Measurements from ENCODE around the gene SELPLG.

The SELPLG gene

DNA sequence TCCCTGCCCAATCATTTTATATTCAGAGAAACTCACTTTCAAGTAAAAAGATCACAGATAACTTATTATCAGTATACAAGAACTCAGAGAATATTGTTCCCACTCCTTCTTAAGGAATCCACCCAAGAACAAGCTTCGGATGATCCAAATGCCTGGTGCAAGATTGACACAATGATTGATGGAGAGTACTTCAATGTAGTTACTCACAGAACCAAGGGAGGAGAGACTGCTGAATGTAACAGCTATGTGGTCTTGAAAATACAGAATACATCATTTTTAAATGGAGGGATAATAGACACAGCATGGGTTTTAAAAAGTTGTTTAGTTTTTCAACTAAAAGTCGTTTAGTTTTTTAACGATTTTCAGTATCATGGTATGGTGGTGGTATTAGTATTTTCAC is 38.4 kb upstream of the SELPLG start:
- TF ChIP-seq, protein P1, sequence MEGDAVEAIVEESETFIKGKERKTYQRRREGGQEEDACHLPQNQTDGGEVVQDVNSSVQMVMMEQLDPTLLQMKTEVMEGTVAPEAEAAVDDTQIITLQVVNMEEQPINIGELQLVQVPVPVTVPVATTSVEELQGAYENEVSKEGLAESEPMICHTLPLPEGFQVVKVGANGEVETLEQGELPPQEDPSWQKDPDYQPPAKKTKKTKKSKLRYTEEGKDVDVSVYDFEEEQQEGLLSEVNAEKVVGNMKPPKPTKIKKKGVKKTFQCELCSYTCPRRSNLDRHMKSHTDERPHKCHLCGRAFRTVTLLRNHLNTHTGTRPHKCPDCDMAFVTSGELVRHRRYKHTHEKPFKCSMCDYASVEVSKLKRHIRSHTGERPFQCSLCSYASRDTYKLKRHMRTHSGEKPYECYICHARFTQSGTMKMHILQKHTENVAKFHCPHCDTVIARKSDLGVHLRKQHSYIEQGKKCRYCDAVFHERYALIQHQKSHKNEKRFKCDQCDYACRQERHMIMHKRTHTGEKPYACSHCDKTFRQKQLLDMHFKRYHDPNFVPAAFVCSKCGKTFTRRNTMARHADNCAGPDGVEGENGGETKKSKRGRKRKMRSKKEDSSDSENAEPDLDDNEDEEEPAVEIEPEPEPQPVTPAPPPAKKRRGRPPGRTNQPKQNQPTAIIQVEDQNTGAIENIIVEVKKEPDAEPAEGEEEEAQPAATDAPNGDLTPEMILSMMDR (IDR thresholded peaks at IDR 0.05) = no peak

DNA sequence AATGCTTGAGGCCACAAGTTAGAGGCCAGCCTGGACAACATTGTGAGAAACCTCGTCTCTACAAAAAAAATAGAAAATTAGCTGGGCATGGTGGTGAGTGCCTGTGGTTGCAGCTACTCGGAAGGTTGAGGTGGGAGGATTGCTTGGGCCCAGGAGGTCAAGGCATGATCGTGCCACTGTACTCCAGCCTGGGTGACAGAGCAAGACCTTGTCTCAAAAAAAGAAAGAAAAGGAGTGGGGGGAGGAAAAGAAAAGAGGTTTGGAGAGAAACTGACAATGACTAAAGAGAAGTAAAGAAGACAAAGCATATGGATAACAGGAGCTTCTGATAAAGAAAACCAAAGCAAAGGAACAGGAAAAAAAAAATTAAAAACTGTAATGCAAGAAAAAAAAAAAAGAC is 37.4 kb upstream of the SELPLG start:
- TF ChIP-seq, protein P1 (IDR thresholded peaks at IDR 0.05) = no peak

DNA sequence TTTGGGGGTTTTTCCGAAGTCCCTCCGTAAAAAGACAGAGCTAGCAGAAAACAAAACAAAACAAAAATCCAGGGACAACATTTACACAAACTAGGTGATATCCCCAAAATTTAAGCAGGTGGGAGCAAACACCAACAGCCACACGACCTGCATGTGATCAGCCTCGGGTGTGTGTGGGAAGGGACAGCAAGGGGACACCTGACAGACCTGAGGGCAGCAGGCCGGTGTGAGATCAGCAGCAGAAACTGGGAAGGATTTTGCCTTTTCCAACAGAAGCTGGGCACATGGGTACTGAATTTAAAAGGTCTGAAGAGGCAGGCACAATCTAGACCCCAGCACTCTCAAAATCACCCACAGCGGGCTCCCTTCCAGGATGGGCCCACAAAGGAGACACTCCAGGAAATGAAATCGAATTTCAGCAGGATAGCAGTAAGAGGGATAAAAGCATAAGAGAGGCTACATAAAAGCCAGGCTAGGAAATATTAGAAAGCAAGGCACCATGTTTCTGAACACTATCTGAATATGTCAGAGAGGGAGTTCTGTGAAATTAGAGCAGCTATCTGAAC is 36.5 kb upstream of the SELPLG start:
- TF ChIP-seq, protein P1 (IDR thresholded peaks at IDR 0.05) = no peak

DNA sequence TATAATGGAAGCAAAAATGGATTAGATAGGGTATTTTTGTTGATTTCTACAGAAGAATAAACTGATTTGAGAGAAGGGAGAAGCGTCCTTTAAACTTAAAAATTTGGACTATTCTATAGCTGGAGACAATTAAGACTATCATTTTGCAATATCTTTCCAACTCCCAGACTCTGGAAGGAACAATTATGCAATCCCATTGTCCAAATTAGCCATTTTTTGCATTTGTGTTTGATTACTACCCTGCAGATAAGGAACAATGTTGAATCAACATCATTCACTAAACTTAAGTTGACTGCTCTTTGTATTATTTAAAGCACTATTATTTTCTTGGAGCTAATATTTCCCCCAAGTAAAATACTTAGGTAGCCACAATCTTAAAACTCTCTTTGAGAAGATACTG is 34.8 kb upstream of the SELPLG start:
- TF ChIP-seq, protein P1 (IDR thresholded peaks at IDR 0.05) = no peak

DNA sequence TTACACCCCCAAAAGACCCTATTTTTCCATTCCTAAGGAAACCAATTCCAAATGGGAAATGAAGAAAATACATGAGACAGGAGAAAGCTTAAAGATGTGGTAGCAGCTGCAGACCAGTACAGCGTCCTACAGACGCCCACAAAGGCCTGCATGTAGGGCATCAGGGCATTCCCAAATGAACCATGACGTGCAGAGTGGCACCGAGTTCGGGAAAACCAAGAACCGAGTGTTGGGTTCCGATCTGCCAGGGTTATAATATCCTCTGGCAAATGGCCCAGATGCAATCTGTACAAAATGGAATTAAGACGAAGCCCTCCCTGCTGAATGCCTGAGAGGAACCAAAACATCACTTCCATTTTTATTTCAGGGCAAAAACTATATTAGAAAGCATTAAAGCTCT is 34.4 kb upstream of the SELPLG start:
- TF ChIP-seq, protein P1 (IDR thresholded peaks at IDR 0.05) = no peak

DNA sequence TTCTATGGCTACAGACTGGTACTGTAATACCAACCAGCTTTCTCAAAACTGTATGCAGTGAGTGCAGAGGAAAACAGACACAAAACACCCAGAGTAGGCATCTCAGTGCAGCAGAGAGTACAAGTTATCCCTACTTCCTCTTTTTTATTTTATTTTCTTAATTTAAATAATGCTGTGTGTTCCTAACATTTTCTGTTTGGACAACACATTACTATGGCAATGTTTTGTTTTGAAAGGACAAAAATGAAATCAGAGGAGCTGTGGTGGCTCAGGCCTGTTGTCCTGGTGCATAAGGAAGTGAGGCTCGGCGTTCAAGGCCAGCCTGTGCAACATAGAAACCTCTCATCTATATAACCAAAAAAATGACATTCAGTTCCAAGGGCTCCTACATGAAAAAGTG is 33.7 kb upstream of the SELPLG start:
- TF ChIP-seq, protein P1 (IDR thresholded peaks at IDR 0.05) = no peak

DNA sequence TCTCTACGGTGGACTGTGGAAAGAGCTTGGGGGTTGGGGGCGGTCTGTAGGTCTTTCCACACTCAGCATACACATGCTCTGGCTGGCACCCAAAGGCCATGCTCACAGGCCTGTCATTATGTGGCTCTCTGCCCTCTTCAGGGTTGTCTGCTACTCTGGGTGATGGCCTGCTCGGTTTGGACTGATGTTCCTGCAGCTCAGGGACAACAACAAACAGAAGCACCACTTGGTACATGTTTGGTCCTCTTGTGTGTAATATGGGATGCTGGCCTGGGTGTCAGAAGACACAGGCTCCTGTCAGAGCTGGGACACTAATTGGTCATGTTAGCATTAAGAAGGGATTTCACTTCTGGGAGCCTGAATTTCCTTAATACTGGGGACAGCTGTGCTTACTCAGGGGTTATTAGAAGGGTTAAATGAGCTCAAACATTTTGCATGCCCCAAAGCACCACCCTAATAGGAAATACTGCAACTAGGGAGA is 32.7 kb upstream of the SELPLG start:
- TF ChIP-seq, protein P1 (IDR thresholded peaks at IDR 0.05) = no peak
